Measurements from ENCODE around the gene IGSF21.

The IGSF21 gene

GRCh38 chr1:18119771-18120377, 12.3 kb downstream of the IGSF21 start:
- no peak for DNase-seq (ENCODE audit: low read depth in 2 of 2)

GRCh38 chr1:18120638-18121037, 13.0 kb downstream of the IGSF21 start:
- no peak for DNase-seq (ENCODE audit: low read depth in 2 of 2)

GRCh38 chr1:18121072-18121820, 13.6 kb downstream of the IGSF21 start:
- no peak for DNase-seq (ENCODE audit: low read depth in 2 of 2)

DNA sequence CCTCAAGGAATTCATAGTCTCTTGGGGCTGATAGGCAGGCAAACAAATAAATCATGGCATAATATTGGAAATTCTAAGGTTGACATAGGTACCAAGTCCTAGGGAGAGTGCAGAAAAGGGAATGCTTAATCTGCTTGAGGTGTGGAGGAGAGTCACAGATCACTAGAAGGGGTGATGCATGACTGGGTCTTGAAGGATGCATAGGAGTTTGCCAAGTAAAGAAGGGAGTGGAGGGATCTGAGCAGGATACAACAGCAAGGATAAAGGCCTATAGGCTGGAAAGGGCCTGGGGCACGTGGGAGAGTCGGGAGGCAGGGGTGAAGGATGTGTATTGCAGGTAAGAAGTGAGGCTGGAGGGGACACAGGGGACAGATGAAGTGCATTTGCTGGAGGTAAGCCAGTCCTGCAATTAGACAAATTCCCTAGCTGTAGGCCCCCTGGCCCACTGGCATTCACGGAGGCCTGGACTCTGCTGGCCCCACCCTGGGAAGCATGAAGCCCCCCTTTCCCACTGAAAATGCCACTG, 15.9 kb downstream of the IGSF21 start:
- no peak for DNase-seq (ENCODE audit: low read depth in 2 of 2)

DNA sequence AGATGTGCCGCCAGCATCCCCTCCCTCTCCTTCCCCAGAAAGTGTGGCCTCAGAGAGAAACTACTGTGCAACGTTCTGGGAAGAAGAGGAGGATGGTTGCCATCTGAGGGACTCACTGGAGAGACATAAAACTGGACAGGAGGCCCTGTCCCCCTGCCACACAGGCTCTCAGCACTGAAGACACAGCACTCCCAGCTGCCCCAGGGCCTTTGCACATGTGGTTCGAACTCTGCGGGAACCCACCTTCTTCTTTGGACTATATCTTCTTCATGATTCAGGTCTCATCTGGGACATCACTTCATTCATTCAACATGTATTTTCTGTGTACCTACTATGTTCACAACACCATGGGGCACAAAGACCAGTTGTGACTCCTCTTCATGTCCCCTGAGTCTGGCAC, 17.4 kb downstream of the IGSF21 start:
- no peak for DNase-seq (ENCODE audit: low read depth in 2 of 2)

GRCh38 chr1:18126616-18127015, 19.0 kb downstream of the IGSF21 start:
- DNase-seq (ENCODE audit: low read depth in 2 of 2), result no peak

GRCh38 chr1:18128298-18128697, 20.7 kb downstream of the IGSF21 start:
- no peak for DNase-seq (ENCODE audit: low read depth in 2 of 2)

DNA sequence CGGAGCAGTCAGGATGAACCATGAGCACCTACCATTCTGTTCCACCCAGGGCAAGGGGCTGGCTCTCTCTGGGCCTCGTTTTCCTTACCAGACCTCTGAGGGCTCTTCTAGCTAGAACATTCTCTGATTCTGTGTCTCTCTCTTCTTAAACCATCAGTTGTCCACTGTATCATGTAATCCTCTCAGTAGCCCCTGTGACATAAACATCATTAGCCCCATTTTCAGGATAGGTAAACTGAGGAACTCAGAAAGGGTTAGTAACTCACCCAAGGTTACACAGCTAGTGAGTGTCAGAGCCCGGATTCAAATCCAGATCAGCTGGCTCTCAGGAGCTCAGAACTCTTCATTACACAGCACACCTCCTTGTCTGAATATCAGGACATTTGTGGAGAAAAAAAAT, 22.8 kb downstream of the IGSF21 start:
- DNase-seq (ENCODE audit: low read depth in 2 of 2), result no peak

DNA sequence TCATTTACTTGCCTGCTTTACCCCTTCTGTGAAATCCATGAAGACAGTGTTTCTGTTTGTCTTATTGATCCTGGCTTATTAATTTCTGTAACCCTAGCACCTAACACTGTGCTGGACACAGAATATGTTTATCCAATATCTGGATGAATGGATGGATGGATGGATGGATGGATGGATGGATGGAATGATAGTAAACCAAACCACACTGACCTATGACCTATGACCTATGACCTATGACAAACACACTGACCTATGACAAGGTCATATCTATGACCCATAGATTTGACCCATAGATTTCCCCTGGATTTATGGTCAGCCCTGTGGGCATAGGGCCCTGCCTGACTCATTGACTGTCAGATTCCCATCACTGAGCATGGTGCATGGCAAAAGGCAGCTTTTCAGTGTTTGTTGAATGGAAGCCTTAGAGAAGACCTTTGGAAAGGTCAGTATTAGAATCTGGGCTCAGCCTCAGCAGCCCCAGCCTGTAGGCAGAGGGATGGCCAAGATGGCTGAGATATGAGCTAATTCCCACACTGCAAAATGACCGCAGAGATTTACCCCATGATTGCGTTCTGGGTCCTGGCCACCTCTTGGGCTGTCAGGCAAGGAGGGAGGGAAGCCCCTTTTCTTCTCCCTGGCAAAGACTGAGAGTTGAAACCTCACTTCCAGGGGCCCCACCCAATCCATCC, 24.6 kb downstream of the IGSF21 start:
- no peak for DNase-seq (ENCODE audit: low read depth in 2 of 2)

DNA sequence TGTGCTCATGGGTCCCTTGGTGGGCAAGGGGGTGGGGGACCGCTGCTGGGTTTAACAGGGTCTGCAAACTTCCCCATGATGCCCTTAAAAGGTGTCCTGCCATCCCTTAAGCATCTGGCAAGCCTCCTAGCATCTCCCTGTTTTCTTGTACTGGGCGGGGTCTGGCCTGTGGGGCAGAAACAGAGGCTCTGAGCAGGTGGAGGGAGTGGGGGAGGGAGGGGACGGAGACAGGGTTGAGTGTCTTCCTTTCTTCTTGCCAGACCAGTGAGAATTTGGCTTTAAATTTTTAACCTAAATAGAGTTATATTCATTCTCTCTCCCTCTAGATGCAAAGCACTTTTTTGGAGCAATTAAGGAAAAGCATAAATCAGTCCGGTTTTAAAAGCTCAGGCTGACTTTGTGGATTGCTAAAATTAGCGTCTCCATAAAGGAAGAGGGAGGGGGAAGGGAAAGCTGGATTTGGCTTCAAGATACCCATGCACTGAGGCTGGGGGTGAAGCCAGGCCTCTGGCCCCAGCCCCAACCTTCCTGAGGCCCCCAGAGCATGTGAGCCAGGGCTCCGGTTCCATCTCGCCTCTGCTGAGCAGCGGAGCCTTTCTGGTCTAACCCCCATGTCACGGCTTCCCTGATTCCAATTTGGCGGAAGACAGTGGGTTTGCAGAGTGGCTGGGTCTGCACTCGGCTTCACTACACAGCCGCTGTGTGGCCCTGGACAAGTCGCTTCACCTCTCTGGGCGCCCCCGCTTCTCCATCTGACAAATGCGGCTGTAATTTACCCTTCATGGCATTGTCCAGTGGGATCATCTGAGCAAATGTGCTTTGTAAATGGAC, 25.3 kb downstream of the IGSF21 start:
- DNase-seq (ENCODE audit: low read depth in 2 of 2), result no peak

- DNase-seq (ENCODE audit: low read depth in 2 of 2), result no peak
These were observed 26.9 kb downstream of the IGSF21 start for GRCh38 chr1:18134324-18135046.

DNA sequence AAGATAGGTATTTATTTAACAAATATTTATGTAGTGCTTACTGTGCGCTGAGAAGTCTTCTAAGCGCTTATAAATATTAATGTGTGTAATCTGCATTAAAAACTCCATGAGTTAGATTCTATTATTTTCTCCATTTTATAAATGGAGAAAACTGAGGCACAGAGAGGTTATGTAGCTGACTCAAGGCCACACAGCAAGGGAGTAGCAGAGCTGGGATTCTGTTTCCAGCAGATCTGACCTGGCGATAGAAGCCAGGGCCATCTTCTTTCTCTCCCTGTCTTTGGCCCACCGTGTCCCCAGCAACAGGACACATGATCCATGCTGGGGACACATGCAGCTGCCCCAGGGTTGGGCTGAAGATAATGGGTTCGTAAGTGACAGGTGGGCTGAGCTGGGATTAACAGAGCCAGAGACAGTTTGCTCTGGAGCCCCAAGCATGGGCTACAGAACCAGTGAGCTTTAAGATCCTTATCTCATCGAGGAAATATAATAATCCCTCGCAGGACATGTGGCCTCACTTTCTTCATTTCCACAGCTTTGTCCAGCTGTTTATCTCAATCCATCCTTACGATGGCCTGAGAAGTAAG, 30.3 kb downstream of the IGSF21 start:
- no peak for DNase-seq (ENCODE audit: low read depth in 2 of 2)

- DNase-seq (ENCODE audit: low read depth in 2 of 2), result no peak
These were observed 31.8 kb downstream of the IGSF21 start for GRCh38 chr1:18139198-18139981.

- DNase-seq (ENCODE audit: low read depth in 2 of 2), result no peak
These were observed 32.8 kb downstream of the IGSF21 start for GRCh38 chr1:18140411-18140810.

DNA sequence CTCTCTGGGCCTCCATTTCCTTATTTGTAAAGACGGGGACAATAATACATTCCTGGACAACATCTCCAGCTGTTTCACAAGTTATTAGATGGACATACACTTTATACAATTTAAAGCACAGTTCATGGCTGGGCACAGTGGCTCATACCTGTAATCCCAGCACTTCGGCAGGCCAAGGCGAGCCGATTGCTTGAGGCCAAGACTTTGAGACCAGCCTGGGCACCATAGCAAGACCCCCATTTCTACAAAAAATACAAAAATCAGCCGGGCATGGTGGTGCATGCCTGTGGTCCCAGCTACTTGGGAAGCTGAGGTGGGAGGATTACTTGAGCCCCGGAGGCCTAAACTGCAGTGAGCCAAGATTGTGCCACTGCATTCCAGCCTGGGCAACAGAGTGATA, 34.1 kb downstream of the IGSF21 start:
- DNase-seq (ENCODE audit: low read depth in 2 of 2), result no peak

GRCh38 chr1:18142471-18142870, 34.9 kb downstream of the IGSF21 start:
- DNase-seq (ENCODE audit: low read depth in 2 of 2), result no peak

DNA sequence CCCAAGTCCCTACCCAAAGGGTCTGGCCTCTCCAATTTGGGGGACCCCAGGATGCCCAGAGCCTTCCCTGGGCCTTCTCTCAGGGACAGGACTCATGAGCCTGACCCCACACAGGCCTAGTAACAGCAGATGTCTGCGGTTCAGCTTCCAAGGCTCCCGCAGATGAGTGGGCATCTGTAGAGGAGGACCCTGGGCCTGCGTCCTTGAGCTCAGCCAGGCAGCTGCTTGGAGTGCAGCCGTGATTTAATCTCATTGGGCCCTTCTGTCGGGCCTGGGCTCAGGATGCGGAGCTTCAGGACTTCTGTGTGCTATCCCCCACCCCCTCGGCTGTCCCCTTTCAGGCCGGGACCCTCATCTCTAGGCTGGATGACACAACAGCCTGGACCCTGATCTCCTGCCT, 35.4 kb downstream of the IGSF21 start:
- DNase-seq (ENCODE audit: low read depth in 2 of 2), result no peak

GRCh38 chr1:18144062-18144461, 36.5 kb downstream of the IGSF21 start:
- DNase-seq (ENCODE audit: low read depth in 2 of 2), result no peak

DNA sequence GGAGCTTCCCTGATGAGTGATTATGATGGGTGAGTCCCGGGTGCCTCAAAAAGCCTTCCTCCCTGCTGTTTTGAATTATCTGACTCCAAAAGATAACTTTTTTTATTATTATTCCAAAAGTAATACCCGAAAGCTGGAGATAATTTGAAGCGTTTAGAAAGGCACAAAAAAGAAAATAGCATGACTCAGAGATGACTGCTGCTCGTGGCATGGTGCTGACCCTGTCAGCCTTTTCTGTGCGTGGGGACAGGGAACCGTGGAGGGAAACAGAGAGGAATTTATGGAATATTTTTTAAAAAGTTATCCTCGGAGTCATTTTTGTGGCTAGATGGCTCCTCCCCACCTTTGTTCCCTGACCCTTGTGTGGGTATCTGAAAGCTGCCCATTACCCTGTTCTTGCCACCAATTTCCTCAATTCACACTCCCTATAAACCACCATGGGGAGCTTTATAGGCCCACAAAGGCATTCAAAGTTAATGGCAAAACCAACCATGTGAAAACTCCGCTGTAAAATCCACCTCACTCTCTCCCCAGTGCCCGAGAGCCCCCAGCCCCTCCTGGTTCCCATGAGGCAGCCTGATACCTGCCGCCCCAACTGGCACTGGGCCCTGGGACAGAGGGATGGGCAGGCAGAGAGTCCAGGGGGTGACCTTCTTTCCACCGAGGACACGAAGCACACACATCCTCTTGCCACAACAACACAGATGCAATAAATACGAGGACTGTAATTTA, 37.5 kb downstream of the IGSF21 start:
- no peak for DNase-seq (ENCODE audit: low read depth in 2 of 2)

Data from stimulated activated CD4-positive, alpha-beta T cell treated with anti-CD3 and anti-CD28 coated beads, Interleukin-12 subunit alpha, Interleukin-12 subunit beta, amount 100 ng/mL, for 24 hours (primary cell).